GM18498 (cell line): ENCODE data around the gene FAM72A.
"Not testable (repeated sequence)": the region's sequence is repeated elsewhere in the genome, so short reads cannot be mapped to it uniquely, and the experiment has no call there.

Experiments
- ATAC-seq: cut with Tn5 transposase; IDR thresholded peaks from one replicate; pipeline ENCODE4 v1.9.1; 2021; ENCODE audit warnings: mild to moderate bottlenecking, moderate library complexity; ENCODE audit not compliant: unreplicated experiment

Gene FAM72A

DNA sequence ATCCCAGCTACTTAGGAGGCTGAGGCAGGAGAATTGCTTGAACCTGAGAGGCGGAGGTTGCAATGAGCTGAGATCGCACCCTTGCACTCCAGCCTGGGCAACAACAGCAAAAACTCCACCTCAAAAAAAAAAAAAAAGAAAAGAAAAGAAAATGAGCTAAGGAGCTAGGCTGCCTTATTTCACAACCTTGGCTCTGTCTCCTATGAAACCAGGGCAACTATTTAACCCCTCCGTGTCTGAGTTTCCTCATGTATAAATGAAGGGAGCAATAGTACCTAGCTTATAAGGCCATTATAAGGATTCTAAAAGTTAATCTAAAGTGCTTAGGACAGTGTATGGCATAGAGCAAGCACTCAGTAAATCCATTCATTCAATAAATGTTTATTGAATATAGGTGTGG lies 32.8 kb downstream of the FAM72A start:
- not testable (repeated sequence) for ATAC-seq

DNA sequence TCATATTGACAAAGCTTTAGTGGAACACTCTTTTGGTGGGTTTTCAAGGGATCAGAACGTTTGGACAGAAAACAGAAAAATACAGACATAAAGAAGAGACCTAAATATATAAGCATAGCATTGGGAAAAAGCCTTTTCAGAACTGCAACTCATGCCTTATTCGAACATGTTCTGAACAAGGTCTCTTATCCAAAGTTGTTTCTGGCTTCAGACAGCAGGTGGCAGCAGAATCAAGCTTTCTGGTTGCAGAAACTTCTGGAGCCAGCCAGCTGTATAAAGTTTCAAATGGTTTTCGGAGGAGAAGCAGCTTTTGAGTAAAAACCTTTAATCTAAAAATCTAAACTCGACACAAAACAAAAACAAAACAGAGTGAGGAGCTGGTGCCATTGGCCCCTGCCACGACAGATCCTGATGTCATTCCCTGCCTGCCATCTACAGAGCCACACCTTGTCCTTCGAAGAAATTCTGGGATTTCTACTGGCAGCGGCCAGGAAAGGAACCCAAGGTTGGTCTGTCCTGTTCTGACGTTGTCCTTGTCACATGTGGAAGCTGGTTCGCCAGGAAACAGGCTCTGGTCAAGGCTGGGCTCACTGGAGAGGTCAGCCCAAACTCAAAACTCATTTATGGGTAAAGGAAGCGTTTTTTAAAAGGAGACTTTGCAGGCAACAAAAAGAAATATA lies 35.1 kb downstream of the FAM72A start:
- not testable (repeated sequence) for ATAC-seq

DNA sequence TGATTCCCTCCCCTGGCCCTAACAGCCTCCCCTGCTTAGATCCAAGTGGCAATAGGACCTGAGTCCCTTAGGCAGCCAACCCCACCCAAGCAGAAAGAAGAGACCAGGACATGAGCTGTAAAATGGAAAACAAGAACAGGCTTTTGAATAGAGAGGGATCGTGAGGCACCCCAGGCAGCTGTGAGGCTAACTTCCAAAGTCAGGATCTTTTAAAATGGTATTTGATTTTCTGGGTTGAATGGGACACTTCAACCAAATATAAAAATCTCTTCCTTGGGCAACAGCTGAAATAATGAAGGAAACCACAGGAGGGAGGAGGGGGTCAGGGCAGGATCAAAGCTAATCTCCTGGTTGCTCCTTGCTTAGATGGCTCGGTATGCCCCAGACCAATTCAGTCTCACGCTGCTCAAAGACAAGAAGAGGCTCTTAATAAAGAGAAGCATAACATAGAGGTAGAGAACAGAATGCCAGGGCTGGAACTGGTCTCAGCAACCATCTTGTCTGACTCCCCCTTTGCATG lies 56.8 kb downstream of the FAM72A start:
- ATAC-seq: no peak

DNA sequence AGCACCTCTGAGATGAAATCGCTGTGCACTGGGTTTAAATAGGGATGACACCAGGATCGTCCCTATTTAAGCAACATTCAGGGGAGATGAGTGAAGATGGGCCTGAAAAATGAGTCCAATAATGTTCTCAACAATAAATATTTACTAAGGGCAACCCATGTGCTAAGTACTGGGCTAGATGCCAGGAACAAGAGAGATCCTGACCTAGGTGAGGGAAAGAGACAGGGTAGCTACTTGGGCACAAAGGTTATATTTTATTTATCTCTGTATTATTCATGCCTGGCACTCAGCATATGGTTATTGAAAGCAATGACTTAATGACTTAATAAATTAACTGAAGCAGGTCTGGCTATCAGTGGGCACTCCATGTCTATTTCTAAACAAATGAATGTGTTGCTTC lies 58.0 kb downstream of the FAM72A start:
- no peak for ATAC-seq

DNA sequence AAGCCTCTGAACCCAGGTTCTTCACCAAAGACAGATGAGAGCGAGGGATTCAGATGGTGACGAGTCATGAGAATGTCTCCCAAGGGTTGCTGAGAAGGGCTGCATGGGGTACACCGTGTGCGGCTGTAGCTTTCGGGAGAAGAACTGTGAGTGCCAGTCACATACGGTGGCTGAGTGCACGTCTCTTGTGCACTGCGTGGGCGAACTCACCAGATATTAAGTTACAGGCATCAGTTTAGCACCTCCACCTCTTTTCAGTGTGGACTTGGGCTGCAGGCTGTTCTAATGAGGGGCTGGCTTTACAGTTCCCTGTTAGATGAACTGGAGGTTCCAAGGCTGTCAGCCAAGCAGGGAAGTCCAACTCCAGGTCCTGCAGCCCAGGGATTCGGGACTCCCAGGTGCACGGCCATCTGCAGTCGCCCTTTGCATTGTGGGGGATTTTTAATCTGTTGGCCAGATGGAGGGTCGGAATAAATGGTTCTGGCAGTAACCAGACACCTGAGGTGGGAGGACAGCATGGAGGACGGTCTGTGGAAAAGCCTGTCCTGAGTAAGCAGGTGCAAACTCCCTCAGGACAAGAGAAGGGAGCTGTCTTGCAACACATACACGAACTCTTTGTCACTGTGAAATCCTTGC lies 59.0 kb downstream of the FAM72A start:
- no peak for ATAC-seq

DNA sequence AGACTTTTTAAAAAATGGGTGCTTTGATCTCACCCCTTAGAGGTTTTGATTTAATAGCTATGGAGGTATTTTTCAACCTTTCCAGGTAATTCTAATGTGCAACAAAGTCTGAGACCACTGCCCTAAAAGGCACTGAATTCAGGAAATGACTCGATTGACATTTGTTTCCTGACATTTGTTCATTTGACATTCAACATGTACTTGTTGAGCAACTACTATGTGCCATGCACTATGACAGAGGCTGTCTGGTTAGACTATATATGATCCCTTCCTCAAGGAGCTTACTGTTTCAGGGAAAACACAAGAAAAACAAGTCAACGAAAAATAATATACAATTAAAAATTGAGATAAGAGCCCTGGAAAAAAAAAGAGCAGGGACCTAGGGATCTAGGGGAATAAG lies 59.9 kb downstream of the FAM72A start:
- ATAC-seq: no peak

DNA sequence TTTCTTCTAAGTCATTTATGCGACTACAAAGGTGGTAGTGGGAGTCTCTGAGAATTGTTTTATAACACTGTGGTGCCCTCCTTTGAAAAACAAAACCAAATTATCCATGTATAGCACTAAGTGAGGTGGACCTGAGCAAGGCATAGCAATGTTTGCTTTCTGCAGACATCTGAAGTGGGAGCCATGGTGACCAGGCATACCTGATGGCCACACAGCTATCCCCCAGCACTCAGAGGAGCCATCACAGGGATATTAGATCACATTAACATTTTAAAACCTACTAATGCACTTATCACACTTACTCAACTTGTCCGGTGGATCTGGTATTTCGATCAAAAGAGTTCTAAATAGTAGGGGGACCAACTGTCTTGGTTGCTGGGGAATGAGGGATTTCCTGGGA lies 60.6 kb downstream of the FAM72A start:
- ATAC-seq: no peak

DNA sequence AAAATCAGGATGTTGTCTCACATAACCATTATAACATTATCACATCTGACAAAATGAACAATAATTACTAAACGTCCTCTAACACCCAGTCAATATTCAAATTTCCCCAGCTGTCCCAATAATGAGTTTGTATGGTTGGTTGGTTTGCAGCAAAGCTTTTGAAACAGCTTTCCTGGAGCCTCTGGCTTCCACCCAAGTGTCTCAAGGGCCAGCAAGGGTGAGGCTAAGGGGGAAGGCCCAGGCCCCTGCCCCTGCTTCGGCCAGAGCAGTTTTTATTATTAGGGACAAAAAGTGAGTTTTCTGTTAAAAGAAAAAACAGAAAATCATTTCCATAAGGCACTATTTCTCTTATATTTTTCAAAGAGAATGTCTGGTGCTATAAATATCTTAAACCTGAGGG lies 66.4 kb downstream of the FAM72A start:
- no peak for ATAC-seq
